Fibroblast of lung (primary cell): Measurements from ENCODE around the gene SST. TPM values are rescaled to one million over a fixed set of nuclear protein-coding genes. Genes with fewer than 3 reads are reported as not detected.

Source experiments
- DNase-seq, 2 donors: peaks; one replicate each; pipeline versions ENCODE4 v3.0.0 to v3.0.0-alpha.2; 2010; ENCODE audit warnings: low read depth in 2 of 2
- H2AFZ ChIP-seq: 2 replicates; pipeline ENCODE4 v1.5.1; 2012; ENCODE audit warnings: low read length, control low read depth, inconsistent platforms
- H3K27ac ChIP-seq: 2 replicates; pipeline ENCODE4 v1.5.1; 2011; ENCODE audit warnings: low read length, control low read depth; ENCODE audit not compliant: insufficient read depth
- H3K27me3 ChIP-seq: 2 replicates; pipeline ENCODE4 v1.5.1; 2011; ENCODE audit warnings: mild to moderate bottlenecking, low read length; ENCODE audit not compliant: control insufficient read depth, insufficient read depth
- H3K36me3 ChIP-seq: 2 replicates; pipeline ENCODE4 v1.5.1; 2011; ENCODE audit warnings: low read length; ENCODE audit not compliant: control insufficient read depth, insufficient read depth
- H3K4me1 ChIP-seq: 2 replicates; pipeline ENCODE4 v1.5.1; 2011; ENCODE audit warnings: low read length; ENCODE audit not compliant: control insufficient read depth, insufficient read depth; ENCODE audit errors: extremely low read depth
- H3K4me2 ChIP-seq: 2 replicates; pipeline ENCODE4 v1.5.1; 2011; ENCODE audit warnings: low read length, control low read depth; ENCODE audit not compliant: insufficient read depth; ENCODE audit errors: extremely low read depth
- H3K4me3 ChIP-seq, 4 experiments: fragments of 200-600 bp in 1 of 4; sonication (generic) in 1 of 4; replicated peaks in 1 of 4; 2 replicates each; pipeline ENCODE4 v1.5.1; 2011 to 2016; ENCODE audit warnings: low read length in 4 of 4, low read depth in 3 of 4, mild to moderate bottlenecking in 3 of 4, control low read depth in 2 of 4, inconsistent platforms in 1 of 4, mixed read lengths in 1 of 4; ENCODE audit not compliant: insufficient read depth in 1 of 4; ENCODE audit errors: control extremely low read depth in 1 of 4
- H3K79me2 ChIP-seq: 2 replicates; pipeline ENCODE4 v1.5.1; 2012; ENCODE audit warnings: mild to moderate bottlenecking, low read length, inconsistent platforms; ENCODE audit not compliant: control insufficient read depth, insufficient read depth
- H3K9ac ChIP-seq: 2 replicates; pipeline ENCODE4 v1.5.1; 2011; ENCODE audit warnings: mild to moderate bottlenecking, low read length, control low read depth; ENCODE audit not compliant: insufficient read depth
- H3K9me3 ChIP-seq: 2 replicates; pipeline ENCODE4 v1.5.1; 2012; ENCODE audit warnings: low read depth, low read length; ENCODE audit not compliant: control insufficient read depth, insufficient read depth
- H4K20me1 ChIP-seq: 2 replicates; pipeline ENCODE4 v1.5.1; 2011; ENCODE audit warnings: low read length; ENCODE audit not compliant: control insufficient read depth, insufficient read depth; ENCODE audit errors: extremely low read depth
- CTCF ChIP-seq, 2 donors: IDR thresholded peaks in 1 of 2; conservative IDR thresholded peaks in 1 of 2; 1 replicate in 1 of 2; 2 replicates in 1 of 2; pipeline ENCODE4 v1.5.1; 2011 to 2012; ENCODE audit warnings: low read length in 2 of 2, control low read depth in 1 of 2, inconsistent platforms in 1 of 2, low read depth in 1 of 2, mild to moderate bottlenecking in 1 of 2
- EZH2 ChIP-seq: IDR thresholded peaks from 2 replicates; pipeline ENCODE4 v1.5.1; 2012; ENCODE audit warnings: low read length, control low read depth, mild to moderate bottlenecking; ENCODE audit errors: missing control alignments
- polyA plus RNA-seq, 2 donors: library from polyadenylated mRNA; depleted of rRNA in 1 of 2; stranded (reverse) in 1 of 2; unstranded in 1 of 2; fragments of >200 nt; gene quantifications; 2 replicates each; pipeline ENCODE4 v1.2.1, GENCODE V29; 2011 to 2012; ENCODE audit warnings: missing spikeins in 1 of 2
- total RNA-seq: library from RNA; depleted of rRNA; stranded (reverse); fragments of >200 nt; gene quantifications from 2 replicates; pipeline ENCODE4 v1.2.1, GENCODE V29; 2014

The SST gene
- total and polyA plus RNA-seq, 2 donors (not counting 1 experiment from before 2014, with no cell fraction given) = not detected

- Histone ChIP-seq H3K4me1 (no peaks in the 10 kb centered on the region), H3K4me2 (no peak overlapping the region), H4K20me1 (no peaks in the 10 kb centered on the region), H3K36me3 (no peaks in the 10 kb centered on the region), H3K79me2 (no peaks in the 10 kb centered on the region), H2AFZ (no peak overlapping the region), H3K27ac (no peak overlapping the region), H3K9me3 (no peaks in the 10 kb centered on the region), H3K4me3 (no peak overlapping the region), H3K27me3 (no peaks in the 10 kb centered on the region), H3K9ac (no peak overlapping the region)
- no peak for TF ChIP-seq EZH2
- no peak for TF ChIP-seq CTCF (conservative IDR thresholded peaks at IDR 0.05 in 1 of 2, IDR thresholded peaks at IDR 0.05 in 1 of 2; ENCODE audit: low read depth in 1 of 2, low read length in 2 of 2)
- no peak for DNase-seq
Measured at GRCh38 chr3:187706971-187707370, 36.8 kb upstream of the SST start.

- Histone ChIP-seq H3K9ac (no peak overlapping the region), H3K4me1 (no peaks in the 10 kb centered on the region), H3K36me3 (no peaks in the 10 kb centered on the region), H3K9me3 (no peaks in the 10 kb centered on the region), H3K4me3 (no peak overlapping the region), H3K4me2 (no peak overlapping the region), H3K79me2 (no peaks in the 10 kb centered on the region), H3K27me3 (no peaks in the 10 kb centered on the region), H2AFZ (no peak overlapping the region), H3K27ac (no peak overlapping the region), H4K20me1 (no peaks in the 10 kb centered on the region)
- TF ChIP-seq CTCF (conservative IDR thresholded peaks at IDR 0.05 in 1 of 2, IDR thresholded peaks at IDR 0.05 in 1 of 2; ENCODE audit: low read depth in 1 of 2, low read length in 2 of 2) = no peak
- TF ChIP-seq EZH2 = no peak
- DNase-seq = peak in 1 of 2 donors; percentile 20
Measured at GRCh38 chr3:187705164-187705563, 35.0 kb upstream of the SST start.

GRCh38 chr3:187702507-187703033 is 32.4 kb upstream of the SST start, which contains the start of gene RTP2:
RTP2 (minus strand) TSS chr3:187702557; CDS start chr3:187702128, 429 bp downstream.
- Histone ChIP-seq H3K9me3 (no peaks in the 10 kb centered on the region), H3K79me2 (no peaks in the 10 kb centered on the region), H3K36me3 (no peaks in the 10 kb centered on the region), H3K27me3 (no peaks in the 10 kb centered on the region), H3K4me2 (no peak within 1 kb of the TSS), H4K20me1 (no peaks in the 10 kb centered on the region), H3K4me1 (no peaks in the 10 kb centered on the region), H2AFZ (no peak within 1 kb of the TSS), H3K9ac (no peak within 1 kb of the TSS), H3K27ac (no peak within 1 kb of the TSS), H3K4me3 (no peak within 1 kb of the TSS)
- TF ChIP-seq CTCF (conservative IDR thresholded peaks at IDR 0.05 in 1 of 2, IDR thresholded peaks at IDR 0.05 in 1 of 2; ENCODE audit: low read depth in 1 of 2, low read length in 2 of 2) (no peak), EZH2 (no peak)
- DNase-seq = no peak
